Gastroesophageal sphincter (tissue), 4 donors: ENCODE measurements around the gene CDH4. TPM values are rescaled to one million over a fixed set of nuclear protein-coding genes. Genes with fewer than 3 reads are reported as not detected.

Source experiments
- ATAC-seq: fragments of 150-250 bp; one replicate; pipeline ENCODE4 v1.9.1; 2016; ENCODE audit warnings: mild to moderate bottlenecking, moderate library complexity
- H3K27ac ChIP-seq, 4 donors: fragments of 200-600 bp; sonication (generic) in 3 of 4; 1 replicate in 3 of 4; 2 replicates in 1 of 4; pipeline ENCODE4 v1.5.1; 2016 to 2019
- H3K27me3 ChIP-seq: fragments of 200-600 bp; sonication (generic); one replicate; pipeline ENCODE4 v1.5.1; 2019
- H3K36me3 ChIP-seq, 2 donors: fragments of 200-600 bp; sonication (generic); one replicate each; pipeline ENCODE4 v1.5.1; 2019; ENCODE audit warnings: control low read depth in 1 of 2
- H3K4me1 ChIP-seq, 3 donors: fragments of 200-600 bp; sonication (generic); 1 replicate in 2 of 3; 2 replicates in 1 of 3; pipeline ENCODE4 v1.5.1; 2016 to 2019; ENCODE audit warnings: control low read depth in 2 of 3
- H3K4me3 ChIP-seq, 2 donors: fragments of 200-600 bp; sonication (generic); one replicate each; pipeline ENCODE4 v1.5.1; 2019; ENCODE audit warnings: mild to moderate bottlenecking in 1 of 2, moderate library complexity in 1 of 2
- H3K9me3 ChIP-seq, 3 donors: fragments of 200-600 bp; sonication (generic); one replicate each; pipeline ENCODE4 v1.5.1; 2017 to 2019; ENCODE audit warnings: control low read depth in 2 of 3
- CTCF ChIP-seq, 4 experiments: fragments of 200-600 bp in 2 of 4; fragments of 450-650 bp in 2 of 4; sonication (generic) in 1 of 4; IDR thresholded peaks; one replicate each; pipeline ENCODE4 v1.5.1; 2017 to 2019; ENCODE audit warnings: antibody characterized with exemption in 4 of 4, mild to moderate bottlenecking in 2 of 4, moderate library complexity in 2 of 4
- EP300 ChIP-seq: sonication (generic); formaldehyde crosslinking; IDR thresholded peaks from one replicate; pipeline ENCODE4 v1.6.1; 2017; ENCODE audit warnings: antibody characterized with exemption, mild to moderate bottlenecking
- POLR2A ChIP-seq, 2 donors: fragments of 450-650 bp; IDR thresholded peaks; one replicate each; pipeline ENCODE4 v1.6.1; 2017; ENCODE audit warnings: antibody characterized with exemption in 2 of 2, mild to moderate bottlenecking in 2 of 2, moderate library complexity in 1 of 2
- POLR2AphosphoS5 ChIP-seq: sonication (generic); formaldehyde crosslinking; IDR thresholded peaks from one replicate; pipeline ENCODE4 v1.6.1; 2017; ENCODE audit warnings: antibody characterized with exemption
- WGBS, 2 donors: methylation state at CpG; one replicate each; pipeline ENCODE4 v1.1.5; 2018; ENCODE audit warnings: low coverage in 1 of 2; 5-methylcytosine and 5-hydroxymethylcytosine counted together
- total RNA-seq, 4 donors: library from RNA; depleted of rRNA; stranded (reverse); fragments of >200 nt; gene quantifications; one replicate each; pipeline ENCODE4 v1.1.0, GENCODE V29; 2016

CDH4 gene
- total RNA-seq, 4 donors from 2014 or later = under 0.01 to 1.5 (median 0.42) TPM; not detected in 1

GRCh38 chr20:61724376-61724775 is 472.3 kb downstream of the CDH4 start:
- Histone ChIP-seq H3K9me3 (no peaks in the 10 kb centered on the region), H3K4me1 (no peaks in the 10 kb centered on the region), H3K27me3 (peaks cover 61% of the 10 kb centered on the region), H3K4me3 (no peak overlapping the region), H3K27ac (no peak overlapping the region), H3K36me3 (no peaks in the 10 kb centered on the region)
- TF ChIP-seq CTCF (IDR thresholded peaks at IDR 0.05) (no peak), POLR2A (IDR thresholded peaks at IDR 0.05) (no peak), POLR2AphosphoS5 (no peak), EP300 (no peak)
- 5% methylated on average over 3 of the region's 4 CpGs; no CpG with 5 or more reads in 1 of the 2 donors for WGBS, 2 donors
- ATAC-seq = no peak

- H3K4me3 ChIP-seq = no peak overlapping the region
- ATAC-seq = no peak
- no peaks in the 10 kb centered on the region for H3K36me3 ChIP-seq
- H3K27ac ChIP-seq = no peak overlapping the region
- H3K9me3 ChIP-seq = no peaks in the 10 kb centered on the region
- no peaks in the 10 kb centered on the region for H3K4me1 ChIP-seq
- H3K27me3 ChIP-seq = peaks cover 57% of the 10 kb centered on the region
- 86% methylated on average over 6 of the region's 8 CpGs; no CpG with 5 or more reads in 1 of the 2 donors for WGBS, 2 donors
- TF ChIP-seq CTCF (IDR thresholded peaks at IDR 0.05) (no peak), POLR2AphosphoS5 (no peak), EP300 (no peak), POLR2A (IDR thresholded peaks at IDR 0.05) (no peak)
Observed at GRCh38 chr20:61725145-61725544, 473.1 kb downstream of the CDH4 start.

- 58% methylated on average over 2 of the region's 8 CpGs; no CpG with 5 or more reads in 1 of the 2 donors for WGBS, 2 donors
- TF ChIP-seq CTCF (IDR thresholded peaks at IDR 0.05) (no peak), POLR2AphosphoS5 (no peak), POLR2A (IDR thresholded peaks at IDR 0.05) (no peak), EP300 (no peak)
- H3K27me3 ChIP-seq = peaks cover 57% of the 10 kb centered on the region
- no peak for ATAC-seq
- H3K4me3 ChIP-seq = no peak overlapping the region
- H3K4me1 ChIP-seq = no peaks in the 10 kb centered on the region
- no peaks in the 10 kb centered on the region for H3K36me3 ChIP-seq
- H3K9me3 ChIP-seq = no peaks in the 10 kb centered on the region
- no peak overlapping the region for H3K27ac ChIP-seq
Observed at GRCh38 chr20:61725966-61726365, 473.9 kb downstream of the CDH4 start.

GRCh38 chr20:61726979-61727378 is 474.9 kb downstream of the CDH4 start:
- no peak for TF ChIP-seq POLR2AphosphoS5
- no peak for TF ChIP-seq CTCF (IDR thresholded peaks at IDR 0.05)
- no peak for TF ChIP-seq EP300
- TF ChIP-seq POLR2A (IDR thresholded peaks at IDR 0.05) = no peak
- Histone ChIP-seq H3K27ac (no peak overlapping the region), H3K4me1 (no peaks in the 10 kb centered on the region), H3K36me3 (no peaks in the 10 kb centered on the region), H3K27me3 (peaks cover 63% of the 10 kb centered on the region), H3K4me3 (no peak overlapping the region), H3K9me3 (no peaks in the 10 kb centered on the region)
- ATAC-seq = no peak
- WGBS, 2 donors = 92 to 100% methylated on average over 3 to 5 of the region's 5 CpGs

- Histone ChIP-seq H3K9me3 (no peaks in the 10 kb centered on the region), H3K36me3 (no peaks in the 10 kb centered on the region)
- no peak for ATAC-seq
Observed at GRCh38 chr20:61727761-61728160, 475.7 kb downstream of the CDH4 start.

More at GRCh38 chr20:61727761-61728160, 475.7 kb downstream of the CDH4 start:
- Histone ChIP-seq H3K27ac (no peak overlapping the region), H3K4me1 (no peaks in the 10 kb centered on the region), H3K4me3 (no peak overlapping the region), H3K27me3 (peaks cover 71% of the 10 kb centered on the region)
- TF ChIP-seq POLR2AphosphoS5 (no peak), POLR2A (IDR thresholded peaks at IDR 0.05) (no peak), EP300 (no peak), CTCF (IDR thresholded peaks at IDR 0.05) (no peak)
- 100% methylated on average over 1 of the region's 2 CpGs; no CpG with 5 or more reads in 1 of the 2 donors for WGBS, 2 donors
